Fibroblast of lung (primary cell): ENCODE measurements around the gene TBC1D22A. TPM values are rescaled to one million over a fixed set of nuclear protein-coding genes. Genes with fewer than 3 reads are reported as not detected.
"Not testable (repeated sequence)": the region's sequence is repeated elsewhere in the genome, so short reads cannot be mapped to it uniquely, and the experiment has no call there.

Experiments used
- DNase-seq, 2 donors: peaks; one replicate each; pipeline versions ENCODE4 v3.0.0 to v3.0.0-alpha.2; 2010; ENCODE audit warnings: low read depth in 2 of 2
- H2AFZ ChIP-seq: 2 replicates; pipeline ENCODE4 v1.5.1; 2012; ENCODE audit warnings: low read length, control low read depth, inconsistent platforms
- H3K27ac ChIP-seq: 2 replicates; pipeline ENCODE4 v1.5.1; 2011; ENCODE audit warnings: low read length, control low read depth; ENCODE audit not compliant: insufficient read depth
- H3K27me3 ChIP-seq: 2 replicates; pipeline ENCODE4 v1.5.1; 2011; ENCODE audit warnings: mild to moderate bottlenecking, low read length; ENCODE audit not compliant: control insufficient read depth, insufficient read depth
- H3K36me3 ChIP-seq: 2 replicates; pipeline ENCODE4 v1.5.1; 2011; ENCODE audit warnings: low read length; ENCODE audit not compliant: control insufficient read depth, insufficient read depth
- H3K4me1 ChIP-seq: 2 replicates; pipeline ENCODE4 v1.5.1; 2011; ENCODE audit warnings: low read length; ENCODE audit not compliant: control insufficient read depth, insufficient read depth; ENCODE audit errors: extremely low read depth
- H3K4me2 ChIP-seq: 2 replicates; pipeline ENCODE4 v1.5.1; 2011; ENCODE audit warnings: low read length, control low read depth; ENCODE audit not compliant: insufficient read depth; ENCODE audit errors: extremely low read depth
- H3K4me3 ChIP-seq, 4 experiments: fragments of 200-600 bp in 1 of 4; sonication (generic) in 1 of 4; replicated peaks in 1 of 4; 2 replicates each; pipeline ENCODE4 v1.5.1; 2011 to 2016; ENCODE audit warnings: low read length in 4 of 4, low read depth in 3 of 4, mild to moderate bottlenecking in 3 of 4, control low read depth in 2 of 4, inconsistent platforms in 1 of 4, mixed read lengths in 1 of 4; ENCODE audit not compliant: insufficient read depth in 1 of 4; ENCODE audit errors: control extremely low read depth in 1 of 4
- H3K79me2 ChIP-seq: 2 replicates; pipeline ENCODE4 v1.5.1; 2012; ENCODE audit warnings: mild to moderate bottlenecking, low read length, inconsistent platforms; ENCODE audit not compliant: control insufficient read depth, insufficient read depth
- H3K9ac ChIP-seq: 2 replicates; pipeline ENCODE4 v1.5.1; 2011; ENCODE audit warnings: mild to moderate bottlenecking, low read length, control low read depth; ENCODE audit not compliant: insufficient read depth
- H3K9me3 ChIP-seq: 2 replicates; pipeline ENCODE4 v1.5.1; 2012; ENCODE audit warnings: low read depth, low read length; ENCODE audit not compliant: control insufficient read depth, insufficient read depth
- H4K20me1 ChIP-seq: 2 replicates; pipeline ENCODE4 v1.5.1; 2011; ENCODE audit warnings: low read length; ENCODE audit not compliant: control insufficient read depth, insufficient read depth; ENCODE audit errors: extremely low read depth
- CTCF ChIP-seq, 2 donors: IDR thresholded peaks in 1 of 2; conservative IDR thresholded peaks in 1 of 2; 1 replicate in 1 of 2; 2 replicates in 1 of 2; pipeline ENCODE4 v1.5.1; 2011 to 2012; ENCODE audit warnings: low read length in 2 of 2, control low read depth in 1 of 2, inconsistent platforms in 1 of 2, low read depth in 1 of 2, mild to moderate bottlenecking in 1 of 2
- EZH2 ChIP-seq: IDR thresholded peaks from 2 replicates; pipeline ENCODE4 v1.5.1; 2012; ENCODE audit warnings: low read length, control low read depth, mild to moderate bottlenecking; ENCODE audit errors: missing control alignments
- polyA plus RNA-seq, 2 donors: library from polyadenylated mRNA; depleted of rRNA in 1 of 2; stranded (reverse) in 1 of 2; unstranded in 1 of 2; fragments of >200 nt; gene quantifications; 2 replicates each; pipeline ENCODE4 v1.2.1, GENCODE V29; 2011 to 2012; ENCODE audit warnings: missing spikeins in 1 of 2
- total RNA-seq: library from RNA; depleted of rRNA; stranded (reverse); fragments of >200 nt; gene quantifications from 2 replicates; pipeline ENCODE4 v1.2.1, GENCODE V29; 2014

Gene TBC1D22A
- total and polyA plus RNA-seq, 2 donors (not counting 1 experiment from before 2014, with no cell fraction given): 11.6 to 17.6 TPM

- H4K20me1 ChIP-seq: no peaks in the 10 kb centered on the region
- H3K79me2 ChIP-seq: no peaks in the 10 kb centered on the region
- no peak overlapping the region for H3K4me3 ChIP-seq
- H2AFZ ChIP-seq: no peak overlapping the region
- no peaks in the 10 kb centered on the region for H3K27me3 ChIP-seq
- no peak overlapping the region for H3K9ac ChIP-seq
- DNase-seq: no peak
- H3K9me3 ChIP-seq: no peaks in the 10 kb centered on the region
- no peak overlapping the region for H3K4me2 ChIP-seq
- no peaks in the 10 kb centered on the region for H3K36me3 ChIP-seq
- no peak overlapping the region for H3K27ac ChIP-seq
- H3K4me1 ChIP-seq: no peaks in the 10 kb centered on the region
- TF ChIP-seq CTCF (conservative IDR thresholded peaks at IDR 0.05 in 1 of 2, IDR thresholded peaks at IDR 0.05 in 1 of 2; ENCODE audit: low read depth in 1 of 2, low read length in 2 of 2) (no peak), EZH2 (no peak)
Measured at GRCh38 chr22:46976143-46976542, 213.7 kb downstream of the TBC1D22A start.

- Histone ChIP-seq H3K36me3 (no peaks in the 10 kb centered on the region), H3K27ac (no peak overlapping the region), H2AFZ (no peak overlapping the region), H3K79me2 (no peaks in the 10 kb centered on the region), H3K4me3 (no peak overlapping the region), H3K4me2 (no peak overlapping the region), H3K9me3 (no peaks in the 10 kb centered on the region), H3K4me1 (no peaks in the 10 kb centered on the region), H3K9ac (no peak overlapping the region), H4K20me1 (no peaks in the 10 kb centered on the region), H3K27me3 (no peaks in the 10 kb centered on the region)
- TF ChIP-seq CTCF (conservative IDR thresholded peaks at IDR 0.05 in 1 of 2, IDR thresholded peaks at IDR 0.05 in 1 of 2; ENCODE audit: low read depth in 1 of 2, low read length in 2 of 2) (no peak), EZH2 (no peak)
- DNase-seq: no peak
Measured at GRCh38 chr22:46976598-46976997, 214.1 kb downstream of the TBC1D22A start.

GRCh38 chr22:46977656-46978343 lies 215.3 kb downstream of the TBC1D22A start:
- no peak overlapping the region for H3K4me2 ChIP-seq
- H2AFZ ChIP-seq: no peak overlapping the region

GRCh38 chr22:46978668-46979067 lies 216.2 kb downstream of the TBC1D22A start:
- H3K9me3 ChIP-seq, H4K20me1 ChIP-seq, H3K4me1 ChIP-seq, H3K27me3 ChIP-seq, H3K4me3 ChIP-seq, H3K9ac ChIP-seq, H3K79me2 ChIP-seq, H3K4me2 ChIP-seq, H3K36me3 ChIP-seq, DNase-seq, H2AFZ ChIP-seq, H3K27ac ChIP-seq: not testable (repeated sequence)

More at GRCh38 chr22:46977656-46978343, 215.3 kb downstream of the TBC1D22A start:
- no peak for DNase-seq
- H4K20me1 ChIP-seq: no peaks in the 10 kb centered on the region
- no peaks in the 10 kb centered on the region for H3K27me3 ChIP-seq
- no peaks in the 10 kb centered on the region for H3K79me2 ChIP-seq
- no peak overlapping the region for H3K9ac ChIP-seq
- H3K27ac ChIP-seq: no peak overlapping the region
- H3K4me1 ChIP-seq: no peaks in the 10 kb centered on the region
- H3K36me3 ChIP-seq: no peaks in the 10 kb centered on the region
- H3K9me3 ChIP-seq: no peaks in the 10 kb centered on the region
- TF ChIP-seq CTCF (conservative IDR thresholded peaks at IDR 0.05 in 1 of 2, IDR thresholded peaks at IDR 0.05 in 1 of 2; ENCODE audit: low read depth in 1 of 2, low read length in 2 of 2) (no peak), EZH2 (no peak)
- H3K4me3 ChIP-seq: no peak overlapping the region
